HG03521 (cell line): ENCODE data around the gene CHD5.

Experiments
- ATAC-seq: cut with Tn5 transposase; IDR thresholded peaks from one replicate; pipeline ENCODE4 v1.9.1; 2021; ENCODE audit warnings: mild to moderate bottlenecking, moderate library complexity; ENCODE audit not compliant: unreplicated experiment

Gene CHD5

DNA sequence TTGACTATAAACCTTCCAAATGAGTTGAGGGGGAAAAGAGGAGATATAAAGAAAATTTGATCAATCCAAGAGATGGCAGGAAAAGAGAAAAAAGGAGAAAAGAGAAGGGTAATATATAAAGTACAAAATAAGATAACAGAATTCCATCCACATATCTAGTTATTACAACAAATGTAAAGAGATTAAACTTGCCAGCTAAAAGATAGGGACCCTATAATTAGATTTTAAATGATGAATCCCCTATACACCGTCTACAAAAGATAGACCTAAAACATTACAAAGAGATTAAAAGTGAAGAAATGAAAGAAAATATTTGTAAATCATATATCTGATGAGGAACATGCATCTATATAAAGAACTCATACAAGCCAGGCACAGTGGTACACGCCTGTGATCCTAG, 63.1 kb downstream of the CHD5 start:
- ATAC-seq: no peak

DNA sequence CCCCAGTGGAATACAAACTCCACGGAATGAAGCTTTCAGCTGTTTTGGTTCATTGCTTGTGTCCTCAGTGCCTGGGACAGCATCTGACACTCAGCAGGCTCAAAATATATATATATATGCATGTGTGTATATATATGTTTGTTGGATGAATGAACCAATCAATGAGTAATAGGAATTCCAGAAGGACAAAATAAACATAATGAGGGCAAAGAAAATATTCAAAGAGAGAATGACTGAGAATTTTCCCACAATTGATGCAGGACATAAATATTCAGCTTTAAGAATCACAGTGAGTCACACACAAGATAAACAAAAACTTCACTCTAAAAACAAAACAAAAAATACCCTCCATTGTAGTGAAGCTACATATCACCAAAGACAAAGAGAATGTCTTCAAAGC, 64.0 kb downstream of the CHD5 start:
- ATAC-seq: no peak

DNA sequence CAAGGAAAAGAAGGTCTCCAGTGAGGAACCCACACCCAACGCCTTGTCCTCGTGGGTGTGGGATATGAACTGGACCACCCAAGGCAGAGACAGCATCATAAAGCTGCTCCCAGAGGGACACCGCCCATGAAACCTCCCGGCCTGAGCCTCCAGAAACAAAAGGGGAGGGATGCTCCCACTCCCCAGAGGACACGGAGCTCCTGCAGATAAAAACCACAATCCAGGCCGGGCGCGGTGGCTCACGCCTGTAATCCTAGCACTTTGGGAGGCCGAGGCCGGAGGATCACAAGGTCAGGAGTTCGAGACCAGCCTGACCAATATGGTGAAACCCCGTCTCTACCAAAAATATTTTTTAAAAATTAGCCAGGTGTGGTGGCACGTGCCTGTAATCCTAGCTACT, 66.4 kb downstream of the CHD5 start:
- ATAC-seq: no peak

DNA sequence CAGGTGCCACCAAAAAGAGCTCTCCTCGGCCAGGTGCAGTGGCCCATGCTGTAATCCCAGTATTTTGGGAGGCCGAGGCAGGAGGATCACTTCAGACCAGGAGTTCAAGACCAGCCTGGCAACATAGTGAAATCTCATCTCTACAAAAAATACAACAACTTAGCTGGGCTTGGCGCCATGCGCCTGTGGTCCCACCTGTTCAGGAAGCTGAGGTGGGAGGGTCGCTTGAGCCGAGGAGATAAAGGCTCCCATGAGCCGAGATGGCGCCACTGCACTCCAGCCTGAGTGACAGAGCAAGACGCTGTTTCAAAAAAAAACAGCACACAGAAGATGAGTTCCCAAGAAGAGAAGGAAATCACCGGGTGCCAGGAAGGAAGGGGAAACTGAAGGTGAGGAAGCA, 67.0 kb downstream of the CHD5 start:
- no peak for ATAC-seq

DNA sequence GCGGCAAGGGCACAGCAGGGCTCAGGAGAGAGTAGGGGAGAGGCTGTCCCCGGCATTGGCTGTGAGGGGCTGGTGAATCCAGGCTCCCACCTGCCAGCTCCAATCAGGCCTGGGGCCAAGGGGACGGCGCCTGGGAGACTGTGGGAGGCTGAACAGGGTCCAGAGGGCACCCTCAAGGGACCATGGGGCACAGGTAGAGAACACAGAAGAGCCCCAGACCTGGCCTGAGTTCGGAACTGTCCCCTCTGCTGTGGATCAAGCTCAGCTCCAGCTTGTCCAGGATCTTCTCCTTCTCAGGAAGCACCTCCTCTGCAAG, 67.5 kb downstream of the CHD5 start:
- ATAC-seq: no peak

DNA sequence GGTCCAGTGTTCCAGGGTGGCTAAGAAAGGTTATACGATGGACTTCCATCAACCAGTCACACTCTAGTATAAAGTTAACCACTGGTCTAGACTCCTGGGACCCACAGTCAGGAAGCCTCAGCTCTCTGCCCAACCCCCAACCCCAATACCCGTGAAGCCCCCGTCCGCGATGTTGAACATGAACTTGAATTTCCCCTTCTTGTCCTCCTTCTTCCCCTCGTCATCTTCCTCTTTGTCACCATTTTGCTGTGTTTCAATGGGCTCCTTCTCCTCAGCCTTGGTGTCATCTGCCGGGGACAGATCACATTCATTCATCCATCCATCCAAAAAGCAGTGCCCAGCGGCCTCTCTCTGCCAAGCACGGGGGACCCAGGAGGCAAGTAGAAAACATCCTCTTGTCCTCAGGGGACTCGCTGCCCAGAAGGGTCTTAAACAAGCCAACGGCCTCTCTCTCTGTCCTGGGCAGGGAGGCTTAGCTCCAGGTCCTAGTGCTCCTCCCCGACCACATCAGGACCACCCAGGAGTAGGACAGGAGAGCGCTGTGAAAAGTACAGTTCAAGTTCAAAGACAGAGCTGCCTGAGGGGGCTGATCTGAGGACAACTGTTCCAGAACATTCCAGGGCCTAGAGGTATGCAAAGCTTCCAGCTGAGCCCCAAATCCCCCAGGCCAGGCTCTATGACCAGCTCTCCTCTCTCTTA, 68.0 kb downstream of the CHD5 start:
- no peak for ATAC-seq

DNA sequence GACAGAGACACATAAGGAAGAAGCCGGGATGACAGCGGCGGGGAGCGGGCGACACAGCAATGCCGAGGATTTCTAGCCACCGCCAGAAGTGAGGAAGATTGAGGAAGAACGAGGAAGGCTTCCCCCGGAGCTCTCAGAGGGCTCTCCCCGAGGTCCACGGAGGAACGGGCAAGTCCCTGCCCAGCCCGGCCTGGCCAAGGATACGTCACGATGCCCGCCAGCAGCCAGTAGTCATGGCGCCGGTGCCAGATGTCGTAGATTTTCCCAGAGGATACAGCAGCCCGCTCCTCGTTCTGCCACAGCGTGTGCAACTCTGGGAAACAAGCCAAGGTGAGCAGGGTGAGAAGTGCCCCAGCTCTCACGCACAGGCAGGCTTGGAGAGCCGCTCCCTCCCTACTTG, 68.5 kb downstream of the CHD5 start:
- ATAC-seq: no peak

DNA sequence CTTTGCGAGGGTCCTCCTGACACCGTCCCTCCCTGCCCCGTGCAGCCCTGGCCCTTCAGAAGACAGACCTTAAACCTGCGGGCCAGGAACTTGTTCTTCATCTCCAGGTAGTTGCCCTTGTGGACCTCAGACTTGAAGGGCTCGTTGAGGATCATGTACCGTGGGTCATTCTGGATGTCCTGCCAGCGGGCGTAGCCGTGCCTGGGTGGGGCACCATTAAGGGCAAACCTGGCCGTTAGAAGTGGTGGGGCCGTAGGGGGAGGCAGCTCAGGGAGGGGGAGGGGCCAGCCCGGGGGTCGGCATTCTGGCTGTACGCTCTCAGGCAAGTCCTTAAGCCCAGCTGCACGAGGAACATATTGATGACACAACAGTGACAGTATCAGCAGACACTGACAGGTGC, 69.8 kb downstream of the CHD5 start:
- ATAC-seq: no peak

DNA sequence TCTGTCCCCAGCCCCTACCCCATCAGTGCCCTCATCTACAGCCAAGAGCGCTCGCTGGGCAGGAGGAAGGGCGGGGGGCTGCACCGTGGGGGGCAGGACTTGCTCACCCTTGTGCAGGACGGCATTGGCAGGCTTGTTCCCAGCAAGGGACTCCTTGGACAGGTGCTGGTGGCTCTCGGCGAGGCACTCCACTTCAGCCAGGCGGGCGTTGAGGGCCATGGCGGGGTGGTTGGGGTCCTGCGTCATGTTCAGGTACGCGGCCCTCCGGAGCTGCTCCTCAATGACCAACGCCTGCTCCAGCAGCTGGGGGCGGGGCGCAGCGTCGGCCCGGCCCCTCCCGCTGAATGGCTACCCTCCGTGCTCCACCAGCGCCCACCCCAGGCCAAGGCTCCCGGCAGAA, 70.4 kb downstream of the CHD5 start:
- ATAC-seq: no peak

DNA sequence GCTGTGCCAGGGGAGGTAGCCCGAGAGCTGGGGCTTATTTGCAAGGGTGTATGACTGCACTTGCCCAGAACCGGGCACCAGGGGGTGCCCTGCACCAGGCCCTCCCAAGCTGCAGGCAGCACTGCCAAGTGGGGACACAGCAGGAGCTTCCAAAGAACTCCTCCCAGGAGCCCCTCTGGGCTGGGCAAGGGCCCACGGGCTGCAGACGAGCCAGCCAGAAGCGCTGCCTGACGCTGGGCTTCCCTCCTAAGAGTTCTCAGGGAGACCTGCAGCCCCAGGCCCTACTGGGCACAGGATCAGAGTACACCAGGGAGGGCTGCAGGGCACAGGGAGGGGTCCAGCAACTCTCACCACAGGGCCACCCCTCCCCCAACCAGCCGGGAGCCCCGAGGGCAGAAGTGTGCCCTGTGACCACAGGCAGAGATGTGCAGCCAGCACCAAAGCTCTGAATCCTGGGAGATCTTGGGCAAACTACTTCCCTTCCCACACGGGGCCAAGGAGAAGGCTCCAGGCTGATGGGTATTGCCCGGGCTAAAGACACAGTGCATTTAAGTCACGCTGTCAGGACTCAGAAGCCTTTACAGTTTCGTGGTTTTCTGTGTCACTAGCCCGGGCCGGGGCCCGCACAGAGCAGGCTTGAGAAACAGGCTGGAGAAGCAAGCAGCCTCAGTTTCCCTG, 71.0 kb downstream of the CHD5 start:
- ATAC-seq: no peak

DNA sequence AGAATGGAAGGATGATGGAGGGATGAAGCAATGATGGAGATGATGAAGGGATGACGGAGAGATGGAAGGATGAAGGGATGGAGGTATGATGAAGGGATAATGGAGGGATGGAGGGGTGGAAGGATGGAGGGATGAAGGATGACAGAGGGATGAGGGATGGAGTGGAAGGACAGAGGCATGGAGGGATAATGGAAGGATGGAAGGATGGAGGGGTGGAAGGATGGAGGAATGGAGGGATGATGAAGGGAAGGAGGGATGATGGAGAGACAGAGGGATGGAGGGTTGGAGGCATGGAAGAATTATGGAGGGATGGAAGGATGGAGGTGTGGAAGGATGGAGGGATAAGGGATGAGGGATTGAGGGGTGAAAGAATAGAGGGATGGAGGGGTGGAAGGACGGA, 71.6 kb downstream of the CHD5 start:
- ATAC-seq: no peak

DNA sequence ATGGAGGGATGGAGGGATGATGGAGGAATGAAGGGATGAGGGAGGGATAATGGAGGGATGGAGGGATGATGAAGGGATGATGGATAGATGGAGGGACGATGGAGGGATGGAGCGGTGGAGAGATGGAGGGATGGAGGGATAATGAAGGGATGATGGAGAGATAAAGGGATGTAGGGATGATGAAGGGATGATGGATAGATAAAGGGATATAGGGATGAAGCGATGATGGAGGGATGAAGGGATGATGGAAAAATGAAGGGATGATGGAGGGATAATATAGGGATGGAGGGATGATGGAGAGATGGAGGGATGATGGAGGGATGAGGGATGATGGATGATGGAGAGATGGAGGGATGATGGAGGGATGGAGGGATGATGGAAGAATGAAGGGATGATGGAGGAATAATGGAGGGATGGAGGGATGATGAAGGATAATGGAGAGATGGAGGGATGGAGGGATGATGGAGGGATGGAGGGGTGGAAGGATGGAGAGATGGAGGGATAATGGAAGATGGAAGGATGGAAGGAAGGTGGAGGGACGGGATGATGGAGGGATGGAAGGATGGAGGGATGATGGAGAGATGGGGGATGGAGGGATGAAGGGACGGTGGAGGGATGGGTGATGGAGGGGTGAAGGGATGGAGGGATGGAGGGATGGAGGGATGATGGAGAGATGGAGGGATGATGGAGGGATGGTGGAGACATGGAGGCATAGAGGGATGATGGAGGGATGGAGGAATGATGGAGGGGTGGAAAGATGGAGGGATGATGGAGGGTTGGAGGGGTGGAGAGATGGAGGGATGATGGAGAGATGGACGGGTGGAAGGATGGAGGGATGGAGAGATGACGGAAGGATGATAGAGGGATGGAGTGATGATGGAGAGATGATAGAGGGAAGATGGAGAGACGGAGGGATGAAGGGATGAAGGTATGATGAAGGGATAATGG, 72.4 kb downstream of the CHD5 start:
- ATAC-seq: no peak

DNA sequence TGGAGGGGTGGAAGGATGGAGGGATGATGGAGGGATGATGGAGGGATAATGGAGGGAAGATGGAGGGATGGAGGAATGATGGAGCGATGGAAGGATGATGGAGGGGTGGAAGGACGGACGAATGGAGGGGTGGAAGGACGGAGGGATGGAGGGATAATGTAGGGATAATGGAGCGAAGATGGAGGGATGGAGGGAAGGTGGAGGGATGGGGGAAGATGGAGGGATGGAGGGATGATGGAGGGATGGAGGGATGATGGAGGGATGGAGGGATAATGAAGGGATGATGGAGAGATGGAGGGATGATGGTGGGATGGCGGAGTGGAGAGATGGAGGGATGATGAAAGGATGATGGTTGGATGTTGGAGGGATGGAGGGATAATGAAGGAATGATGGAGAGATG, 73.1 kb downstream of the CHD5 start:
- ATAC-seq: no peak

DNA sequence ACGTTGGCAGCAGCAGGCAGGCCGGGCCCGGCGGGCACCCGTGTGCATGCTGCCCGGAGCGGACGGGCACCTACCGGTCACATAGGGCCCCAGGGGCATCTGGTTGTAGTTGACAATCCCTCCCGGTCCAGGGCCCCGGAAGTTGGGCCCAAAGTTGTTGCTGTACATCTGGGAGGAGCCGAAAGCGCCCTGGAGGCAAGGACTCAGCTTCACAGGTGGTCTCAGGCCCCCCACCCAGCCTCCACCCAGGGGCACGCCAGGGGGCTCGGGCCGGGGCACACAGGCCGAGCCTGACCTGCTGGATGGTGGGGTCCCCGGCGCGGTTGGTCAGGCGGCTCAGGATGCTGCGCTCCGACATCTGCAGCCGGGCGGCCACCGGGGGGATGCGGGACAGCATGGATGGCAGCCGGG, 73.8 kb downstream of the CHD5 start:
- ATAC-seq: no peak

DNA sequence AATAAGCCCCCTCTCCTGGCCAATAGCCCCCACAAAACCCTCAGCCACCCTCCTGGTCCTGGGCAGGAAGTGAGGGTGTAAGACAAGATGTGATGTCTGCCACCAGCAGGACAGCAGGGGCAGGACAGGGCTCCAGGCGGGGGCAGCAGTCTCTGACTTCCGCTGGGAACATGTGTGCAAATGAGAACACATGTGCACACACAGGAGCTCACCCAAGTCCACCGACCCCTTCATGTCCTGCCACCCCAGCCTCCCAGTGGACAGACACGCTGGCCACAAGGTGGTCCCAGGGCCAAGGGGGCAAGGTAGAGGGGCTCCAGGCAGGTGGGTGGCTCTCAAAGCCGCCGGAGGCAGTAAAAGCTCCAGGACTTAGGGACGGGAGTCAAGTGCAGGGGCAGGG, 74.4 kb downstream of the CHD5 start:
- no peak for ATAC-seq

DNA sequence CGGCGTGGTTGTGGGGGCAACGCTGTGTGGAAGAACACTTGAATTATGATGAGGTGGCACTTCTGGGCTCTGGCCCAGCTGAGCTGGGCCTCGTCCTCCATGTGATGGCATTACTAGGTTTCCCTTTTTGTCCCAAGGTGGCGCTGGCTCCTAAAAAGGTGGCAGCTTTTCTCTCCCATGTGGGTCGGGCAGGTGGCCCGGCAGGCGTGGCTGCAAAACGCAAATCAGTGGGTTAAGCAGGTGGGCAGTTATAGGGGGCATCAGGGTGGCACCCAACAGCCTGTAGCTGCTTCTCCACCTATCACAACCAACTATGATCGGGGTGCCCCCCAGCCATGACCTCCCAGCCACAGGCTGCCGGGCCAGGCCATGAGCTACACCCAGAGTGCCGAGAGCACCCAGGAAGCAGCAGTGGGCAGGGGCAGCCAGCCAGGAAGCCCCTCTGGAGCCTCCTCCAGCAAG, 74.9 kb downstream of the CHD5 start:
- ATAC-seq: no peak

DNA sequence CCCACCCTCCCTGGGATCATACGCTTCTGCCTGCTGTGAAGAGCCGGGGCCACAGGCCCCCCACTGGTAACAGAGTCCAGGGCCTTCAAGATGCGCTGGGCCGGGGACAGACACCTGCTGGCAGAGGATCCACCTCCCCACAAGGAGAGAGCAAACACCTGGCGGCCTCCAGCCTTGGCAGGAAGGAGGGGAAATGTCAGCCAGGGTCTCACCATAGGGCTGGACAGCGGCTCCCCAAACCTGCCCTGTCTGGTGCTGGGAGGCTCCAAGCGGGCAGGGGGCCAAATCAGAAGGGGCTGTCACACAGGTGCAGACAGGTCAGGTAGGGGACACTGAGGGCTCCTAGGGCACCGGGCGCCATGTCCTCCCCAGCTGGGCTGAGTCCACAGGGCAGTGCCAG, 75.5 kb downstream of the CHD5 start:
- no peak for ATAC-seq

DNA sequence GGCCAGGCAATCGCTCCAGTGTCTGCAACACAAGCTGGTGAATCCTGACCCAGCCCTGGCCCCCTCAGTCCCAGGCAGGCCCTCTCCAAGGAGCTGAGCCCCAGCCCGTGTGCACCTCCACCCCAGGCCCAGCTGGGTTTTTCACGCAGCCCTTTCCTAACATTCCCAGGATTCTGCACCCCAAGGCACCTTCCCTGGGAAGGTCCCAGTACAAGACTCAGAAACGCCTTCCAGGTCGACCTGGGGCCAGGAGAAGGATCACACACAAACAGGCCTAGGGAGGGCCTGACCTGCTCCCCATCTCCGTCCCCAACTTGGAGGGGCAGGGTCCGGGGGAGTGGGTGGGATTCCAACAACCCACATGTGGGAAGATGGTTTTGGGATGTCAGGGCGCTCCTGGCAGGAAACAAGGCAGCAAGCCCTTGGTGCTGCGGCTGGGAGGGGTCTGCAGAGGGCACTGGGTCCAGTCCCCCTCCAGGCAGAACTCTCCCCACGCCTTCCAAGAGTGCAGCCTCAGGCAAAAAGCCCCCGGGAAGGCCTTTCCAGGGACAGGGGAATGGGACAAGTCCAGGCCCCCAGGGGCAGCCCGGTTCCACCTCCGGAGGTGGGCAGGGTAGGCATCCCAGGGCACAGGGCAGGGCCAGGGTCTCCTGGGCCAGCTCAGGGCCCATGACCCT, 76.1 kb downstream of the CHD5 start:
- ATAC-seq: no peak

DNA sequence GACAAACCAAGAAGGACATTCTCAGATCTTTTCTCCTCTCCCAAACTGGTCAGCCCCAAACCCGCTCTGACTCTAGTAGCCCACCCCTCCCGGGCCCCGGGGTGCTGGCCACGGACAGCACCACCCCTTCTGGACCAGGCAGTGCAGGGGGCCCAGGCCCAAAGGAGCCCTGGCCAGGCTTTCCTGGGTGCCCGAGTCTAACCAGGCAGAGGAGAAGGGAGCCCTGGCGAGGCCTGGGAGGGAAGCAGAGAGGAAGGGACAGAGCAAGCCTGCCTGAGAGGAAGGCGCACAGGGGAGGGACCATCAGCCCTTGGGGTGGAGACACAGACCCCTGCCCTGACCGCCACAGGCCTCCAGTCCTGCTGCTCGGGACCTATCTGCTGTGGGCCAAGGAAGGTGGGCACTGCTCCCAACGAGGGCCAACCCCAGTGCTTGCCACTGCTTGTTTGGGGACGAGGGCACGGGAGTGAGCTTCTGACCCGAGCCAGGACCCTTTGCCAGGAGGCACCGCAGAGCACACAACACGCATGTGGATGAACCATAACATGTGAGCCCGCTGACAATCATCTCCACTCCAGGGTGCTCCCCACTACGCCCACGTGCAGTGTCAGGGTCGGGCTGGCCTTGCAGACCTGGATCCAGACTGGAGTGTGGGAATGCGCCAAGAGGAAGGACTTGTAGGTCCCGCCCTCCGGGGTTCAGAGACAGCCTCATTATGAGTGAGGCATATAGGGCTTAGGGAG, 76.8 kb downstream of the CHD5 start:
- no peak for ATAC-seq

DNA sequence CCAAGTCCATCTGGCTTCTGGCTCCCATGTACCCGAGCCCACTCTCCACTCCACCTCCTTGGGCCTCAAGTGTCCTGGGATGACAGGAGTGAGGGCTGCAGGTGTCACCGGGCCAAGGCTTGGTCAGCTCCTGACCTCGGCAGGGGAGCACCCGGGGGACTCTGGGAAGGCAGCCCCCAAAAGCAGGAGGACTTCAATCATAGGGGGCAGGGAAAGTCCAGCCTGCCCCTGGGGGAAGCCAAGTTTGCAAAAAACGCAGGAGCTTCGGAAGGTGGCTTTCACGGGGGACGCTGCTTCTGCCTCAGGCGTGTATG, 77.6 kb downstream of the CHD5 start:
- no peak for ATAC-seq
